GM19023 (cell line): ENCODE results near the gene THSD4.

Source experiments
- ATAC-seq: cut with Tn5 transposase; IDR thresholded peaks from one replicate; pipeline ENCODE4 v1.9.1; 2021; ENCODE audit warnings: mild to moderate bottlenecking, moderate library complexity; ENCODE audit not compliant: unreplicated experiment

THSD4 gene

DNA sequence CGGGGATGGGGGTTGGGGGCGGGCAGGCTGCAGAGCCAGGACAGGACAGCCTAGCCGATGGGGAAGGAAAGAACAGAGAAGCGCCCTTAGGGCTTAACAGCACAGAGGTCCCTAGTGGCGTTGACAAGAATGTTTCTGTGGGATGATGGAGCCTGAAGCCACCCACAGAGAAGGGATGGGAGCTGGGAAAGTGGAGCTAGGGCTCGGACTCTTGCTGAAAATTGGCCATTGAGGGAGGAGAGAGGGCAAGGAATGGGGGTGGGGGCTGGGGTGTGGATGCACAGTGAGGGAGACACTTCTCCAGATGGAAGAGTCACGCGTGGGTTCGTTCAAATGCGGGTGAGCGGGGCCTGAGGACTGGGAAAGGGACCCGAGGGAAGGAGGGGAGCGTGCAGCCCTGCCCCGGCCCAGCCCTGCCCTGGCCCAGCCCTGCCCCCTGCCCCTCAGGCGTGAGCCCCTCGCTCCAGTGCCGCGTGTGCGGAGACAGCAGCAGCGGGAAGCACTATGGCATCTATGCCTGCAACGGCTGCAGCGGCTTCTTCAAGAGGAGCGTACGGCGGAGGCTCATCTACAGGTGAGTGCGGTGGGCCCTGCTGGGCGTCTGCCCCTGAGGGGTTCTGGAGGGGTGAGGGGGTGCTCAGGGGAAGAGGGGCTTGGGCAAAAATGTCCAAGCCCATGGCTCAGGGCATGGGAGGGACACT lies 695.9 kb downstream of the THSD4 start:
- no peak for ATAC-seq

DNA sequence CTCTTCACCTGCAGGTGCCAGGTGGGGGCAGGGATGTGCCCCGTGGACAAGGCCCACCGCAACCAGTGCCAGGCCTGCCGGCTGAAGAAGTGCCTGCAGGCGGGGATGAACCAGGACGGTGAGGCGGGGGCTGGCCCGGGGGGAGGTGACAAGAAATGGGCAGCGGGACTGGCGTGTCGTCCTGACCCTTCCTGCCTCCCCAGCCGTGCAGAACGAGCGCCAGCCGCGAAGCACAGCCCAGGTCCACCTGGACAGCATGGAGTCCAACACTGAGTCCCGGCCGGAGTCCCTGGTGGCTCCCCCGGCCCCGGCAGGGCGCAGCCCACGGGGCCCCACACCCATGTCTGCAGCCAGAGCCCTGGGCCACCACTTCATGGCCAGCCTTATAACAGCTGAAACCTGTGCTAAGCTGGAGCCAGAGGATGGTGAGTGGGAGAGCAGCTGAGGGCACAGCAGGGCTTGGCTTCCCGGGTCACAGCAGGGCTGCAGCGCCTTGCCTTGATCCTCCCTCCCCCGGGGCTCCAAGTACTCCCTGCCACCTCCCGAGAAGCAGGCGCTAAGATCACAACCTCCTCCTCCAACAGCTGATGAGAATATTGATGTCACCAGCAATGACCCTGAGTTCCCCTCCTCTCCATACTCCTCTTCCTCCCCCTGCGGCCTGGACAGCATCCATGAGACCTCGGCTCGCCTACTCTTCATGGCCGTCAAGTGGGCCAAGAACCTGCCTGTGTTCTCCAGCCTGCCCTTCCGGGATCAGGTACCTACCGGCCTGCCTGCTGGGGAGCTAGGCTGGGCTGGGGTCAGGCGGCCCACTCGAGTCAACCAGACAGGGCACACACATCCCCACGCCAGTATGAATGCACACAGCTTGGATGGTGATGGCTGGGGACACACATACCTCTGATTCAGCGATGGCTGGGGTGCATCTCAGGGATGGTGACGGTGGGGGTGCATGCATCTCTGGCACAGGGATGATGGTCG lies 696.8 kb downstream of the THSD4 start:
- no peak for ATAC-seq

DNA sequence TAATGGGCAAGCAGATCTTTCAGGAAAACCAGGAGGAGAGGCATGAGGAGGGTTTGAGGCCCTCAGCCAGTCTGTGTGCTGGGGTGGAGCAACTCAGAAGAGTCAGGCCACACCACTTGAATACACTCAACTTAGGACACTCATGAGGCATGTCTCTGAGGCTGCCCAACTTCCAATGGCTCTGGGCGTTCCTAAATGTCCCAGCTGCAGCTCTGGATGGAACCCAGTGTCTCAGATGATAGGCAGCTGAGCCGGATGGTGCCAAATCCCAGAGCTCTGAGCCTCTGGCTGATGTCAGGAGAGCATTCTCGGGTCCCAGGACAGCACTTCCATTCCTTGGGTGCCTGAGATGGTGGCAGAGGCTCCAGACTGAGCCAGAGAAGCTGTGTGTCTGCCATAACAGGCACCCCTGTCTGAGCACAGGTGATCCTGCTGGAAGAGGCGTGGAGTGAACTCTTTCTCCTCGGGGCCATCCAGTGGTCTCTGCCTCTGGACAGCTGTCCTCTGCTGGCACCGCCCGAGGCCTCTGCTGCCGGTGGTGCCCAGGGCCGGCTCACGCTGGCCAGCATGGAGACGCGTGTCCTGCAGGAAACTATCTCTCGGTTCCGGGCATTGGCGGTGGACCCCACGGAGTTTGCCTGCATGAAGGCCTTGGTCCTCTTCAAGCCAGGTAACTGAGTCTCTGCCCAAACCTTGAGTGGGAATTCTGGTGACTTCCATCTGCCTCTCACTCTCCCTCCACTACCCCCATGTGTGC lies 697.9 kb downstream of the THSD4 start:
- no peak for ATAC-seq

DNA sequence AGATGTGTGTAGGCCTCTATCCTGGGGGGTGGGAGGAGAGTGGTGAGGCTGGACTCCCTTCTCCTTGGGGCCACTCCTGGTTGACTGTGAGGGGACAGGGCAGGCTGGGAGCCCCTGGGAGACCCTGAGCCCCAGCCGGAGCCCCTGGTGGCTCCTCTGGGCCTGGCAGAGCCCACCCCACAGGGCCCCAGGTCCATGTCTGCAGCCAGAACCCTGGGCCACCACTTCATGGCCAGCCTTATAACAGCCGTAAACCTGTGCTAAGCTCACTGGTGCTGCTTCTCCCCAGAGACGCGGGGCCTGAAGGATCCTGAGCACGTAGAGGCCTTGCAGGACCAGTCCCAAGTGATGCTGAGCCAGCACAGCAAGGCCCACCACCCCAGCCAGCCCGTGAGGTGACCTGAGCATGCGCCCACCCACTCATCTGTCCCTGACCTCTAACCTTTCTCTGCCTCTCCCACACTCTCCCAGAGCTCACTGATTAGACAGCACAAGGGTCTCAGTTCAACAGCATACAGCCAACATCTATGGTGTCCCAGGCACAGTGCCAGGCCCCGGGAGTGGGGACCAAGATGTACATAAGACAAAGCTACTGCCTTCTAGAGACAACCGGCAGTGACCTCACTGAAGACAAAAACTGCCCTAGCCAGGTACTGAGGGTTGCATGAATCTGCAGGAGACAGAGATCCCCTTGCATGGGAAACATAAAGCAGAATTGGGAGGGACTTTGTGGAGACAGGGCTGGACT lies 698.6 kb downstream of the THSD4 start:
- no peak for ATAC-seq

DNA sequence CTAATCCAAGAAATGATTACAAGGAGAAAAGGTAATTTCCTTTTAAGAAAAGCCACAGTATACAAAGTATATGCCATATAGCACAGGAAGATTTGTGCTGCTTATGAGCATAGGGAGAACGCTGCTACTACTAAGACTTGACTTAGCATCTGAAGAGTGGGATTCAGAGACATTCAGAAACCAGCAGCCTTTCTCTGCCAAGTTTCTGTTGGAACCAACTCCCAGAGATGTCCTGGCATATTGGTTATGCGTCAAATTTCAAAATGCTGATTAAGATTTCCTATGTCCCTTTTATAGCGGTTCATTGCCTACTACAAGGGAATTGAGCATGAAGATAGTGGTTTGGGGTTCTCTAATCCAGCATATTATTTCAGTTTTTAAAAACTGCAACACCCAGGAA lies 700.0 kb downstream of the THSD4 start:
- no peak for ATAC-seq

DNA sequence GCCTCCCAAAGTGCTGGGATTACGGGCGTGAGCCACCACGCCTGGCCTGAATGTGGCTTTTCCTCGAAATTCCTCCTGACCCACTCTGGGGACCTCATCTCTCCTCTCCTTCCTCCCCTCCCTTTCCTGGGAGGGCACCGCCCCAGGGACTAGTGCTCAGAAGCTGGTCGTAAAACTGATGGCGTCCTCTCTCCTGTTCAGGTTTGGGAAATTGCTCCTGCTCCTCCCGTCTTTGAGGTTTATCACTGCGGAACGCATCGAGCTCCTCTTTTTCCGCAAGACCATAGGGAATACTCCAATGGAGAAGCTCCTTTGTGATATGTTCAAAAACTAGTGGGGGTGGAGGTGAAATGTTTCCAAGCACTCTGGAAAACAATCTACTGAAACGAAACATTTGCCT lies 702.1 kb downstream of the THSD4 start:
- no peak for ATAC-seq

DNA sequence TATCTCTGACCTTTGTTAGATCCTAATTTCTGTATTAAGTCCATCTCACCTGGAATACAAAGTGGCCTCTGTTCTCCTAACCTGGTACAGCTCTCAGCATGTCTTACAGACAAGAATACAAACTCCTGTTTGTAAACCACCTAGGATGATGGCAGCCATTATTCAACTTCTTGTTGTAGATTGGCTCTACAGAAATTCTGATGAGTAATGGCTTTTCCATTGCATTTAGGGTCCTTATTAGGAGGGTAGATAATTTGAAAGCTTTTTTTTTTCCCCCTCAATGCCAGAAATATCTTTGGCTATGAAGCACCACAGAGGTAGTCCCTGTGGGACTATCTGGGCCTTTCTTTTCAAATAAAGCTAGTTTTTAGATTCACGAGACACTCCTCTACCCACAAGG lies 704.9 kb downstream of the THSD4 start:
- ATAC-seq = no peak

DNA sequence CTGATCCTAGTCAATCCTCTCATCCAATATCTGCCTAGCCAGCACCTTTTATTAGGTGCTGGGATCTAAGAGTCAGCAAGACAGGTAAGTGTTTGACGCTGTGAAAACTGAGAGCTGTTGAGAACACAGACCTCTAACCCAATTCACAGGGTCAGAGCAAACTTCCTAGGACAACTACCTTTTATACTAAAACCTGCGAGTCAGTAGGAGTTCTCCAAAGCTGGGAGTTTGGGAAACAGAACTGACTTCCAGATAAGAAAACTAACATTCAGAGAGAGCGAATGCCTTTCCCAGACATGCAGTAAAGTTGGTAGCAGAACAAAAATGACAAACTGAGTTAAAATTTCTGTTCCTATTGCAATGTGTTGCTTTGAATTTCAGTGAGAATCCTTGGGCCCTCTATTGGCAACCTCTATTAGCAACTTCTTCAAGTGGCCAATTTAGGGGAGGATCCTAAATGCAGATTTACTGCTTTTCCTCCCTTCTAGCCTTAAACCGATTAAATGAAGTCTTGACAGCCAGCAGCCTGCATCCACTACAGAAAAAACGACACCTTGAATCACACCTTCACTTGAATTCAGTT lies 706.4 kb downstream of the THSD4 start:
- no peak for ATAC-seq

DNA sequence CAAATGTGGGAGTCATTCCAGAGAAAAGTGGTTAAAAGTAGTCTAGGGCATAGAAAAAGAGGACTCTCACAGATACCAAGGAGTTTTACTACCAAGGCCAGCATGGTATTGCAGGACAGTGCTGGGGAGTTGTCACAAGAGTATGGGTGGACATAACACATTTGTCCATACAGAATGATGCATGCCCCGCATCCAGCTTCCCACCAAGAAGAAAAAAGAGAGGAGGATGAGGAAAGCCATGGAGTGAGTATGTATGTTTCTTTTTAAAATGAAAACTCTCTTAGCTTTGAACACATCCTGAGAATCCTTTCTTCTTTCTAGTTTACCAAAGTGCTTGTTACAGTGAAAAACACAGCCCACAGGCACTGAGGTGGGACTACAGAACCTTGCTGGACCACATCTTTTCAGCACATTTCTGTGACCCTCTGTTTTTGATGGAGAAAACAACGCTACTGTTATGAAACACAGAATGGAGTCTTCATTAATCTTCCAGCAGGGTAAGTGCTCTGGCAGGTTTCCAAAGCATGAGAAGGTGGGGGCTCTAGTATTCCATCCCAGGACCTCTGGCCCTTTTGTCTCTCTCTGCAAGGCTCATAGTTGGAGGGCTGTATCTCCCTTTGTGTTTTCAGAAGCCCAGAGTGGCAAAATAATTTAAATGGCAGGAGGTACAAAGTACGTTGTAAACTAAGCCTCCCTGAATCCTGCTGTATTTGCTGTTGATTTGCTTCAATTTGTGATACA lies 707.8 kb downstream of the THSD4 start:
- ATAC-seq = no peak

DNA sequence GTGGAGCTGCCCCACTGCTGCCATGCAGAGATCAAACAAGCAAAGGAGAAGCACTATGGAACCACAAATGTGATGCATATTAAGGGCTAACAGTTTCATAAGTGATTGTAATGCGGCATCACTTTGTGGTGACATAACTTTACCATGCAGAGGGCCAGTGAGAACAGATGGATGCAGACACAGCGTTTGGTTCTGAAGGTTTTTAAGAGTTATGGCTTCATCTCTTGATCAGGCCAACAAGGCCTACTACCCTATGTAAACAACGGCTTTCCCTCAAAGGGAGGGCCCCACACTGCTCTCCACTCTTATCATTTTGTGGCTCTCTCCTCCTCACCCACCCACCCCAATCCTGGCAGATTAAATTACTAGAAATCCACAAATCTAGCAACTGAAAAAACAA lies 708.5 kb downstream of the THSD4 start:
- ATAC-seq = no peak

DNA sequence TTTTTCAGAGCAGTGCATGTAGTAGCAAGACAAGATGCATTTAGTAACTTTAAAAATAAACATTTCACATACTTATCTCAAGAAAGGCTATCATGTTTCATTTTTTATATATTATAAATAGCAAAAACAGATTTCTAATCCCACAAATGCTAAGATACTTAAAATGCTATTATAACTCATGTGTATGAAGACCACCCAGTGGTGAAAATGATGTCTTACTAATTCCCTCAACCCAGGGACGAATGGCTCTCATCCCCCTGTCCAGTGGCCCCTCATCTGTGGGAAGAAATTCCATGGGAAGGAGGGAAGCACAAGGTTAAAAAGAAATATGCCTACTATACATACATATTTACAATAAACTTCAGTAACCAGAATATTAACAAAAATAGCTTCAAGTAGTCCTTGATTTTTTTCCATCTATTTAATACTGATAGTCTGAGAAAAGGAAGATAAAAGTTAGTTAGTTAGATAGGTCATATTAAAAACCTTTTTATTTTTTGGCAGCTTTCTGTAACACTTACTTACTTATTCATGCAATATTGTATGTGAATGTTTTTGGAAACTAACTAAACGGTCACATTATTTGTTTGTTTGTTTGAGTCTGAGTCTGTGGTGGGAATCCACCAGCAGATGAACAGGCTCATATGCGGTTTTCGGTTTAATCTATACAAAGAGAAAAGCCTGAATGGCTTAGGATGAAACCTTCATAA lies 709.9 kb downstream of the THSD4 start:
- no peak for ATAC-seq

DNA sequence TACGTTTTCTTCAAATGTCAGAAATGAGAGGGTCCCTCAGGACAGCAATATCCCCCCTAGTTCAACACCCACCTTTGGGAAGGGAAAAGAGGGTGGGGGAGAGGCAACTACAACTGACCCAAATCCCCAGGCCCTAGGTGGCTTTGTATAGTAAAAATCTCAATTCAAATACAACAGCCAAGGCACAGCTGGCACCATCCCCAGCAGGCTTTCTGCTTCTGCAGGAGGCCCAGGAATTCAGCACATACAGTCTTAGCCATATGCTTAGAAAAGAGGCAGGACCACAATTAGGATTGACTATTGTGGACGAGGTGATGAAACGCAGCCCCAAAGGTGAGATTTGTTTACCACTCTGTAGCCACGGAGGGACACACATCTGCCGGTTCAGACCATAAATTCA lies 710.9 kb downstream of the THSD4 start:
- no peak for ATAC-seq

DNA sequence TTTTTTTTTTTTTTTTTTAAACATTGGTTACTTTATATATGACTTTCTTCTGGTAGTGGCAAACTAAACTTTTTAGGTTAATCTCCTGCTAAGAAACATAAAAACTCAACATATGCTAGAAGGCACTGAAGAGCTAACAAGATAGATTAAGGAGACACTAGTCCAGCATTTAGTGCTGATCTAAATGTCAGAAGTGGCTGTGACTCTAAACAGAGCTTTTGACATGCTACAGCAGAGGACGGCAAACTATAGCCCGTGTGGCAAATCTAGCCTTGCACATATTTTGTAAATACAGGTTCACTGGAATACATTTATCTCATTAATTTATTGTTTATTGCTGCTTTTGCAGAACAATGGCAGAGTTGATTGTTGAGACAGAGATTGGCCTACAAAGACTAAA lies 715.7 kb downstream of the THSD4 start:
- ATAC-seq = no peak
